HFFc6 (cell line): ENCODE results near the gene LHX1. TPM values are rescaled to one million over a fixed set of nuclear protein-coding genes. Genes with fewer than 3 reads are reported as not detected.

Experiments used
- DNase-seq: peaks from one replicate; pipeline ENCODE4 v3.0.0-alpha.2; 2018
- H3K27ac Mint-ChIP-seq: 2 replicates; pipeline ENCODE4 v1.8.0; 2020; ENCODE audit warnings: mild to moderate bottlenecking, mixed read lengths
- H3K27me3 Mint-ChIP-seq: 2 replicates; pipeline ENCODE4 v1.8.0; 2021; ENCODE audit warnings: mild to moderate bottlenecking, moderate library complexity, mixed read lengths; ENCODE audit not compliant: insufficient read depth
- H3K36me3 Mint-ChIP-seq: 2 replicates; pipeline ENCODE4 v1.8.0; 2021; ENCODE audit warnings: low read depth, mixed read lengths
- H3K4me1 Mint-ChIP-seq: 2 replicates; pipeline ENCODE4 v1.8.0; 2020; ENCODE audit warnings: low read depth, mixed read lengths
- H3K4me3 Mint-ChIP-seq: 2 replicates; pipeline ENCODE4 v1.8.0; 2020; ENCODE audit warnings: mild to moderate bottlenecking, moderate library complexity, mixed read lengths
- H3K9me3 Mint-ChIP-seq: 2 replicates; pipeline ENCODE4 v1.8.0; 2020; ENCODE audit warnings: mild to moderate bottlenecking, mixed read lengths
- CTCF ChIP-seq: fragments of 200-600 bp; sonication (generic); IDR thresholded peaks from 2 replicates; pipeline ENCODE4 v1.5.0; 2021; ENCODE audit warnings: antibody characterized with exemption, mild to moderate bottlenecking
- total RNA-seq, 6 experiments: library from RNA; stranded (reverse); fragmentation: NEBNext Ultra II Directional; extraction: Animal tissue kit (Norgen Biotek cat#: 25700); gene quantifications; 2 replicates in 1 of 6; 3 replicates in 5 of 6; pipeline ENCODE4 v1.2.3, GENCODE V29; 2021

The LHX1 gene
- total RNA-seq, 6 experiments from 2014 or later = 0.13 TPM; not detected in 5

GRCh38 chr17:36892112-36892838, 45.0 kb upstream of the LHX1 start:
- Mint-ChIP-seq H3K27ac (no peak overlapping the region), H3K4me1 (no peaks in the 10 kb centered on the region), H3K9me3 (no peaks in the 10 kb centered on the region), H3K36me3 (no peaks in the 10 kb centered on the region), H3K4me3 (no peak overlapping the region), H3K27me3 (peaks cover 44% of the 10 kb centered on the region)
- no peak for DNase-seq
- no peak; the same call in 1 of the 2 replicates for TF ChIP-seq CTCF

- Mint-ChIP-seq H3K4me1 (no peaks in the 10 kb centered on the region), H3K36me3 (no peaks in the 10 kb centered on the region), H3K27ac (no peak overlapping the region), H3K4me3 (no peak overlapping the region), H3K27me3 (peaks cover 35% of the 10 kb centered on the region), H3K9me3 (no peaks in the 10 kb centered on the region)
- TF ChIP-seq CTCF = no peak
- DNase-seq = no peak
Measured at GRCh38 chr17:36894177-36894576, 43.1 kb upstream of the LHX1 start.

- H3K4me3 Mint-ChIP-seq = no peak overlapping the region
- no peak for DNase-seq
- no peaks in the 10 kb centered on the region for H3K9me3 Mint-ChIP-seq
- TF ChIP-seq CTCF = no peak
- no peak overlapping the region for H3K27ac Mint-ChIP-seq
- no peaks in the 10 kb centered on the region for H3K36me3 Mint-ChIP-seq
- H3K4me1 Mint-ChIP-seq = no peaks in the 10 kb centered on the region
- peaks cover 36% of the 10 kb centered on the region for H3K27me3 Mint-ChIP-seq
Measured at GRCh38 chr17:36894925-36895324, 42.4 kb upstream of the LHX1 start.

GRCh38 chr17:36899250-36900159, 37.8 kb upstream of the LHX1 start:
- H3K9me3 Mint-ChIP-seq = no peaks in the 10 kb centered on the region
- H3K27ac Mint-ChIP-seq = no peak overlapping the region
- no peak for TF ChIP-seq CTCF
- no peak overlapping the region for H3K4me3 Mint-ChIP-seq
- peaks cover 19% of the 10 kb centered on the region for H3K27me3 Mint-ChIP-seq
- DNase-seq = no peak
- H3K4me1 Mint-ChIP-seq = no peaks in the 10 kb centered on the region
- no peaks in the 10 kb centered on the region for H3K36me3 Mint-ChIP-seq

GRCh38 chr17:36900160-36900512, 37.1 kb upstream of the LHX1 start:
- peaks cover 13% of the 10 kb centered on the region for H3K27me3 Mint-ChIP-seq
- H3K27ac Mint-ChIP-seq = no peak overlapping the region
- H3K4me1 Mint-ChIP-seq = no peaks in the 10 kb centered on the region
- no peak overlapping the region for H3K4me3 Mint-ChIP-seq
- no peak for DNase-seq
- H3K36me3 Mint-ChIP-seq = no peaks in the 10 kb centered on the region
- H3K9me3 Mint-ChIP-seq = no peaks in the 10 kb centered on the region
- TF ChIP-seq CTCF = no peak
